Esophagus squamous epithelium (tissue), 5 donors: ENCODE data around the gene CNP. TPM values are rescaled to one million over a fixed set of nuclear protein-coding genes. Genes with fewer than 3 reads are reported as not detected.
A peak's percentile ranks its signal among the peaks of the same experiment; 100 is the strongest.

Source experiments
- DNase-seq: peaks from one replicate; lab custom pipeline; 2025; lab: John Stamatoyannopoulos, UW
- H3K27ac ChIP-seq, 4 donors: fragments of 200-600 bp; sonication (generic); one replicate each; pipeline ENCODE4 v1.5.1; 2016 to 2019; ENCODE audit warnings: mild to moderate bottlenecking in 1 of 4
- H3K27me3 ChIP-seq, 4 donors: fragments of 200-600 bp; sonication (generic); 1 replicate in 3 of 4; 2 replicates in 1 of 4; pipeline versions ENCODE4 v1.5.1 to v1.6.0; 2017 to 2021; ENCODE audit warnings: antibody characterized with exemption in 1 of 4
- H3K36me3 ChIP-seq, 3 donors: fragments of 200-600 bp; sonication (generic); one replicate each; pipeline ENCODE4 v1.5.1; 2016 to 2019
- H3K4me1 ChIP-seq, 3 donors: fragments of 200-600 bp; sonication (generic); one replicate each; pipeline ENCODE4 v1.5.1; 2017 to 2019
- H3K4me3 ChIP-seq, 4 donors: fragments of 200-600 bp; sonication (generic); 1 replicate in 3 of 4; 2 replicates in 1 of 4; pipeline ENCODE4 v1.5.1; 2016 to 2019; ENCODE audit warnings: mild to moderate bottlenecking in 2 of 4, moderate library complexity in 1 of 4
- H3K9me3 ChIP-seq, 3 donors: fragments of 200-600 bp; sonication (generic); one replicate each; pipeline ENCODE4 v1.5.1; 2016 to 2019
- POLR2A ChIP-seq, 4 donors: fragments of 450-650 bp; IDR thresholded peaks; one replicate each; pipeline ENCODE4 v1.6.1; 2017; ENCODE audit warnings: antibody characterized with exemption in 4 of 4, mild to moderate bottlenecking in 4 of 4, moderate library complexity in 3 of 4
- WGBS, 2 donors: methylation state at CpG; one replicate each; pipeline ENCODE4 v1.1.5; 2018; 5-methylcytosine and 5-hydroxymethylcytosine counted together
- intact Hi-C: fragments of 100-400 bp; cut with DNase I; formaldehyde crosslinking; loops from one replicate; pipeline ENCODE4 v1.15.0; 2022
- total RNA-seq, 4 donors: library from RNA; depleted of rRNA; stranded (reverse); fragments of >200 nt; gene quantifications; one replicate each; pipeline ENCODE4 v1.1.0, GENCODE V29; 2016
- TF ChIP-seq, protein P1 (sequence below), 6 experiments: fragments of 450-650 bp in 4 of 6; fragments of 200-600 bp in 2 of 6; sonication (generic) in 2 of 6; IDR thresholded peaks; one replicate each; pipeline ENCODE4 v1.5.1; 2016 to 2019; ENCODE audit warnings: antibody characterized with exemption in 6 of 6, mild to moderate bottlenecking in 4 of 6, moderate library complexity in 4 of 6
- donor health status: DM: yes; HTN: yes; CAD: no.

The CNP gene
- total RNA-seq = 10 to 100 TPM; 45.3 to 66.0 (median 53.0) TPM

DNA sequence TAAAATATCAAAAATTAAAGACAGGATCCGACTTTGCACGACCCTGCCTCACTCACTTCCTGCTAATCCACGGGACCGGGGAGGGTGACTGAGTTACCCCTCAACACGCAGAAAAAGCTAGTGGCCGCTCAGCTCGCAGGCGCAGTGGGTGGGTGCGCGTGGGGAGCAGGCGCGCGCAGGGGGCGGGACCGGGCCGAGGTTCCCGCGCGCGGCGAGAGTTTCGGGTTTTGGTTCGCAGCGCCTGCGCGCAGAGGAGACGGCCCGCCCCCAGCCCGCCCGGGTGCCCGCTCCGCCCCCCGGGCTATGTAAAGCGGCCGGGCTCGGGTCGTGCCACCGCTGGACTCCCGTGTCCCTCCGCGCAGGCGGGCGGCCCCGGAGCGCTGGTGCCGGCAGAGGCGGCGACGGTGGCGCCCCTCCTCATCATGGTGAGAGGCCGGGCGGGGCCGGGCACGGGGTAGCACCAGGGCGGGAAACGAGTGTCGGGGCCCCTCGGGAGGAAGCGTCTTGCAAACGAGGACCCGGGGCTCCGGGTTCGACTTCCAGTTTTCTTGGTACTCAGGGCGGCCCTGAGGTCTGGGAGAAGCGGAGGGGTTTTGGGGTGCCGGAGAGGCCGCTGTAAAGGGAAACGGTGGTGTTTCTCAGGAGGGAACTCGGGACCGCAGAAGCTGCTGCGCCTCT, at the start of gene CNP:
CNP (plus strand) TSS at position 333 of the 678 bp plus-strand sequence; CDS start at position 423, 90 bp downstream.
- no peaks in the 10 kb centered on the region for H3K9me3 ChIP-seq

DNA sequence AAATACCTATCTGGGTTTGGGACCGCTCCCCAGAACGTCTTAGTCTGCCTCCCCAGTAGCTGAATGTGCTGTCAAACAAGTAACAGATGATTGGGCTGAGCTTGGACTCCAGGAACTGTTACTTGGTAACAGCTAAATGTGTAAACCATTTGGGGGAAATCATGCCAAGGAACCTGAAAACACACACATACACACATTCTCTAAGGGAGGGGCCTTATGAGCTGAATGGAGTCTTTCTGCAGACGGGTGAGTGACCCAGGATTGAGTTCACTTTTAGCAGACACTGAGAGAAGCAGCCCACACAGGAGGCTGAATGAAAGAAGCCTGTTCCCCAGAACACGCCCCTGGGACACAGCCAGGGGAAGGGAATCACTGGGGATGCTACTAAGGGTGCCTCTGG, 49.4 kb upstream of the CNP start:
- intact Hi-C loops = no loop called here
- WGBS, 2 donors = 36 to 39% methylated on average over 4 of the region's 4 CpGs
- peaks cover 23 to 66% (median 25%) of the 10 kb centered on the region in 3 donors for H3K4me1 ChIP-seq

More for the DNA sequence above, at the start of gene CNP:
- peaks cover 24 to 71% (median 33%) of the 10 kb centered on the region in 3 donors for H3K4me1 ChIP-seq
- intact Hi-C loops = loop anchor here (5.0 kb wide), 1 partner anchor 46 kb away; no protein-coding TSS in a partner anchor
- H3K27ac ChIP-seq = peak within 1 kb of the TSS; percentile 90 to 97 (median 94)
- H3K36me3 ChIP-seq = peaks cover 0 to 38% (median 8%) of the 10 kb centered on the region in 3 donors
- WGBS, 2 donors = 0% methylated on average over 22 of the region's 71 CpGs
- TF ChIP-seq, protein P1, sequence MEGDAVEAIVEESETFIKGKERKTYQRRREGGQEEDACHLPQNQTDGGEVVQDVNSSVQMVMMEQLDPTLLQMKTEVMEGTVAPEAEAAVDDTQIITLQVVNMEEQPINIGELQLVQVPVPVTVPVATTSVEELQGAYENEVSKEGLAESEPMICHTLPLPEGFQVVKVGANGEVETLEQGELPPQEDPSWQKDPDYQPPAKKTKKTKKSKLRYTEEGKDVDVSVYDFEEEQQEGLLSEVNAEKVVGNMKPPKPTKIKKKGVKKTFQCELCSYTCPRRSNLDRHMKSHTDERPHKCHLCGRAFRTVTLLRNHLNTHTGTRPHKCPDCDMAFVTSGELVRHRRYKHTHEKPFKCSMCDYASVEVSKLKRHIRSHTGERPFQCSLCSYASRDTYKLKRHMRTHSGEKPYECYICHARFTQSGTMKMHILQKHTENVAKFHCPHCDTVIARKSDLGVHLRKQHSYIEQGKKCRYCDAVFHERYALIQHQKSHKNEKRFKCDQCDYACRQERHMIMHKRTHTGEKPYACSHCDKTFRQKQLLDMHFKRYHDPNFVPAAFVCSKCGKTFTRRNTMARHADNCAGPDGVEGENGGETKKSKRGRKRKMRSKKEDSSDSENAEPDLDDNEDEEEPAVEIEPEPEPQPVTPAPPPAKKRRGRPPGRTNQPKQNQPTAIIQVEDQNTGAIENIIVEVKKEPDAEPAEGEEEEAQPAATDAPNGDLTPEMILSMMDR (IDR thresholded peaks at IDR 0.05) = peak in 1 of 6 experiments; percentile 17
- TF ChIP-seq POLR2A (IDR thresholded peaks at IDR 0.05) = peak in 2 of 4 donors; percentile 81 to 83
- DNase-seq = peak; percentile 40
- H3K27me3 ChIP-seq = no peaks in the 10 kb centered on the region
- peak within 1 kb of the TSS; percentile 77 to 96 (median 91) for H3K4me3 ChIP-seq

GRCh38 chr17:41917679-41918313, 48.8 kb upstream of the CNP start:
- H3K27ac ChIP-seq = peak overlapping the region; percentile 89 to 96 (median 94)

More for the DNA sequence above, 49.4 kb upstream of the CNP start:
- DNase-seq = no peak
- Histone ChIP-seq H3K9me3 (no peaks in the 10 kb centered on the region), H3K27ac (peak overlapping the region in 3 of 4 donors; percentile 93 to 96 (median 94)), H3K36me3 (peaks cover 0 to 22% (median 7%) of the 10 kb centered on the region in 3 donors), H3K4me3 (peak overlapping the region in 2 of 4 donors; percentile 89 to 99), H3K27me3 (no peaks in the 10 kb centered on the region)
- TF ChIP-seq, protein P1 (IDR thresholded peaks at IDR 0.05) = no peak
- no peak for TF ChIP-seq POLR2A (IDR thresholded peaks at IDR 0.05)

DNA sequence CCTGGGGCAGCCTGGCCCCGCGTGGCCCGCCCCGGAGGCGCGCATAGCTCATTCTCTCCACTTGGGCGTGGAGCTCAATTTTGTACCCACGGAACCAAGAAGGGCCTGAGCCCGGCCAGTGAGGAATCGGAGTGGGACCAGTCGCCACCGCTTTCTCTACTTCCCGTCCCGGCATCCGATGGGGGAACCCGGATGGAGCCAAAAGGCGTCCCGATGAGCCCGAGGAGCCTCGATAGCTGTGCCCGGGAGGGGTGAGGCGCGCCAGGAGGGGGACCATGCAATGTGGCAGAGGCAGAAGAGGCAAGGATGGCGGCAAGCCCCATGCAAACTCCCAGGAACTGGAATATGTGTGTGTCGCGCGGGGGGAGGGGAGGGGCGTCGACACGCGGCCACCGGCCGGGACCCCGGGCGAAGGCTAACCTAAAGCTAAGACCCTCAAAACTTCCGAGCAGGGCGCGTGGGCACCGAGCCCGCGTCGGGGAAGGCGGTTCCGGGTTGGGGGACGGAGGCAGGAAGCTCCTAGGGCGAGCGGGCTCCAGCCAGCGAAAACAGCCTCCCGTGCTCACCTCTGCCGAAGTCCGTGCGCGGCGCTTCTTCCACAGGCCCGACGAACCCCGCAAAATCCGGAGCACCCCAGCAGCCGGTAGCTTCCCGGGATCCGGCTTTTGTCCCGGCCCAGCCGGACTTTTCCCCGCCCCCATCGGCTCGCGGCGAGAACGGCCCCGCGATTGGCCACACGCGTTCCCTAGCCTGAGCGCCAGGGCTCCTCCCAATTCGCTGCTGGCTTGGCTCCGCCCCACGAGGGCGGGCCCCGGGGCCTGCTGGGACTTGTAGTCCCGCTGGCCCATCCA, 48.1 kb upstream of the CNP start, which contains the start of gene ACLY:
ACLY (minus strand) TSS at position 638 of the 851 bp plus-strand sequence. CDS start 5,078 bp downstream, outside the sequence.
- H3K27me3 ChIP-seq = no peaks in the 10 kb centered on the region
- H3K4me1 ChIP-seq = peaks cover 23 to 63% (median 25%) of the 10 kb centered on the region in 3 donors
- H3K36me3 ChIP-seq = peaks cover 0 to 9% (median 0%) of the 10 kb centered on the region in 3 donors
- H3K27ac ChIP-seq = peak within 1 kb of the TSS; percentile 89 to 96 (median 94)
- H3K9me3 ChIP-seq = no peaks in the 10 kb centered on the region
- DNase-seq = peak; percentile 81
- peak within 1 kb of the TSS; percentile 89 to 99 (median 96) for H3K4me3 ChIP-seq
- 0 to 1% methylated on average over 17 to 43 of the region's 80 CpGs for WGBS, 2 donors
- TF ChIP-seq, protein P1 (IDR thresholded peaks at IDR 0.05) = peak in 2 of 6 experiments; percentile 2 to 3
- TF ChIP-seq POLR2A (IDR thresholded peaks at IDR 0.05) = peak in 3 of 4 donors; percentile 34 to 84 (median 76)
- intact Hi-C loops = no loop called here

More at GRCh38 chr17:41917679-41918313, 48.8 kb upstream of the CNP start:
- H3K4me1 ChIP-seq = peaks cover 23 to 66% (median 25%) of the 10 kb centered on the region in 3 donors
- WGBS, 2 donors = 9 to 38% methylated on average over 3 to 13 of the region's 26 CpGs
- no peaks in the 10 kb centered on the region for H3K27me3 ChIP-seq
- intact Hi-C loops = no loop called here
- H3K36me3 ChIP-seq = peaks cover 0 to 16% (median under 1%) of the 10 kb centered on the region in 3 donors
- no peaks in the 10 kb centered on the region for H3K9me3 ChIP-seq
- TF ChIP-seq, protein P1 (IDR thresholded peaks at IDR 0.05) = no peak
- no peak for TF ChIP-seq POLR2A (IDR thresholded peaks at IDR 0.05)
- H3K4me3 ChIP-seq = peak overlapping the region; percentile 89 to 99 (median 96)
- DNase-seq = no peak
